Suppressor macrophage treated with lipopolysaccharide for 1 hour (primary cell): Measurements from ENCODE around the gene SLC38A7.
"Not testable (repeated sequence)": the region's sequence is repeated elsewhere in the genome, so short reads cannot be mapped to it uniquely, and the experiment has no call there.

Source experiments
- DNase-seq, 3 donors: peaks; one replicate each; pipeline ENCODE4 v3.0.0-alpha.2; 2020 to 2022

The SLC38A7 gene, protein sequence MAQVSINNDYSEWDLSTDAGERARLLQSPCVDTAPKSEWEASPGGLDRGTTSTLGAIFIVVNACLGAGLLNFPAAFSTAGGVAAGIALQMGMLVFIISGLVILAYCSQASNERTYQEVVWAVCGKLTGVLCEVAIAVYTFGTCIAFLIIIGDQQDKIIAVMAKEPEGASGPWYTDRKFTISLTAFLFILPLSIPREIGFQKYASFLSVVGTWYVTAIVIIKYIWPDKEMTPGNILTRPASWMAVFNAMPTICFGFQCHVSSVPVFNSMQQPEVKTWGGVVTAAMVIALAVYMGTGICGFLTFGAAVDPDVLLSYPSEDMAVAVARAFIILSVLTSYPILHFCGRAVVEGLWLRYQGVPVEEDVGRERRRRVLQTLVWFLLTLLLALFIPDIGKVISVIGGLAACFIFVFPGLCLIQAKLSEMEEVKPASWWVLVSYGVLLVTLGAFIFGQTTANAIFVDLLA

DNA sequence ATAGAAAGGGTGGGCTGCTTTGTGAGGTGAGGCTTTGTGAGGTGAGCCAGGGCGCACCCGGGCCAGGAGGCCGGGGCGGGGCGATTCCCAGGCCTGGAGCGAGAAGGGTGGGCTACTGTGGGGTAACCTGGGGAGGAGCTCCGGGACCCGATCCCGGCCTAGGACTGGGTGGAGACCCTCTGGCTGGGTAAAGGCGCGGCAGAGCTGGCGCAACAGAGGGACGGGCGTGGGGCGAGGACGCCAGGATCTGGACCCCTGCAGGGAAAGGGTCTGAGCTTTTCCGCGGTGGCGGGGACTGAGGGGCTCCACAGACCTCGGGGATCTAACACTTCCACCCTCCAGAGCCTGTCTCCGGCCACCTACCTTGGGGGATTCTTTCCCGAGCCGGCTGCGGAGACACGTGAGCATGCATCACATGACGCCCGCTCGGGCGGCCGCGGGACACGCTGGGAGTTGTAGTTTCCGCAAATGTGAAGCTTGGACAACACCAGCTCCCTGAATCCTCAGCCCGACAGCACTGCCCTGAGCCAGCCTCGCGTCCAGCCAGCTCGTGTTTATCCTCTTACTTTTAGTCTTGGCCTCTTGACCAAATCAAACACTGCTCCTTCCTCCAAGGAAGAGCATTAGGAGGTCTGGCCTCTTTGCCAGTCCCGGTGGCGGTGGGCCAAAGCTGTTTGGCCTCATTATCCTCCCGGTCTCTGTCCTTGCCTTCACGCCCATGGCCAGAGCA is at the start of gene SLC38A7:
SLC38A7 (minus strand) TSS at position 417 of the 730 bp plus-strand sequence. CDS start 4,644 bp downstream, outside the sequence.
- peak; percentile 84 to 91 (median 89) for DNase-seq

DNA sequence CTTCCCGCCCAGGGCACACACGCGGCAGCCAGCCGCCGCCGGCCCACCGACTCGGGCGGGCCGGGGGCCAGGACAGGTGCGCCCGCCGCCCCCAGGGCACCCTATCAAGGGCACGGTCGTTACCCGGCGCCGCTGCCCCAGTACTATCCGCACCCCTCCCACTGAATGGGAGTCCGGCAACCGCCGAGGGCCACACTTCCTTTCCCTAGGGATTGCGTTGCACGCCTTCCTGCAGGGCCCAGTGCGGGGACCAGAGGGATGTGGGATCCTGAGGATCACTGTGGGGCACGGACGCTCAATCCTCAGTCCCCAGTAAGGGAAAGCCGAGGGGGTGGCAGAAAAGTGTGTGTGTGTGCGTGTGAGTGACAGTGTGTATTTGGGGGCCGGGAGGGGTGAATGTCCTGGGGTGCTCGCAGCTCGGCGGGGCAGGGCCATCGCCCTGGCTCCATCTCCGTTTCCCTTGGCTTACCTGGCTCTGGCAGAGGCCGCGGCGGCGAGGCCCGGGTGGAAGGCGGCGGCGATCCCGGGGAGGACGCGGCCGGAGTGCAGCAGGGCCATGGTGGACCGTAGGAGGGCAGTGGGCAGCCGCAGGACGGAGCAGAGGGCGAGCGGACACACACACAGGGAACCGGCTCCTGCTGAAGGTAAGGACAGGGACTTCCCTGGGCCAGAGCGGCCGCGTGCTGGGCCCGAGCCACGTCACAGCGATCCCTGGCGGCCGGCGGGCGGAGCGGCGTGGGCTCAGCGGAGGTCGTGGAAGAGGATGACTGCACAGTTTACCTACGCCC is 49.3 kb upstream of the SLC38A7 start, which contains the start of gene GOT2:
GOT2 (minus strand) TSS at position 646 of the 788 bp plus-strand sequence; CDS start at position 558, 88 bp downstream.
- peak; percentile 81 to 91 (median 87) for DNase-seq

DNA sequence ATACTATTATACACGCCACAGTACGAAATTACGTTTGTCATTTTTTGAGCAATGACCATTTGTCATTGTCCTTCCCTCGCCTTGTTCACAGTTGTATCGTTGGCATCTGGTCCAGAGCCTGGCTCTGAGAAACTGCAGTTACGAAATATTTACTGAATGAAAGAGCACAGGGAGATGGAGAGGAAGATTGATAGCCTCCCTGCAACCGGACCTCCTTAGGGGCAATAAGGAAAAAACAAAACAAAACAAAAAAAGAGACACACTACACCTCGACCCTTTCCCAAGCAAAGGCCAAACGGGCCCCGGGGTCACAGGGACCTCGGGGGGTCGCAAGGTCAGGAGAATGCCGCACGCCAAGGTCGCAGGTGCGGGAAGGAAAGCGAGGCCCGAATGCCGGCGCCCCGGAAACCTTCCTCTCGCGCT is 48.7 kb upstream of the SLC38A7 start:
- DNase-seq: peak in 2 of 3 donors; percentile 2 to 17

DNA sequence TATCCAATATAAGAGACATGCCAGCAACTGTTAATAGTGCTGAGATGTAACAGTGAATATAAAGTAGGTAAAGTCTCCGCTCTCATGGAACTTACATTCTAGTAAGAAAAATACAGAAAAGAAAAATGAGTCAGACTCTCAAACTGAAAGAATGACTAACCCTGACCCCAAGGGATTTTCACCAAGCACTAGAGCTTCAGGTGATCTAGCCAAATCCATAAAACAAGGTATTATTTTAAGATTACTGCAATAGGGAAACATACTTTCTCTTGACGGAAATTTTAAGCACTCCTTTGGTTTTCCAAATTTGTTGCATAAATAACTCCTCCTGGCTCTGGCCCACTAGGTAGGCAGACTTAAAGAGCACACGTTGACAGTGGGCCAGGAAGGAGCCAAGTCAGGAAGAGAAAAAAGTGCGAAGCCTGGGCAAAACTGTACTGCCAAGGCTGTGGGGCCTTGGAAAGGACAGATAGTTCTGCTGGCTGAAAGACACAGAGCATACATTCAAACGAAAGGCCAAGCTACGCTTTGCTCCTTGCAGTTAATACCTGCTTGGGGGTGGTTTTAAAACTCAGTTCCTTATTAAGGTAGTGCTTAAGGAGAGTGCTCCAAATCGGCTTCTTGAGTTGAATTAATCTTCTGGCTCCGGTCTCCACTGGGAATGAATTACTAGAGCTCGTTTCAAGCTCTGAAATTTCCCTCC is 48.1 kb upstream of the SLC38A7 start:
- peak in 1 of 3 donors; percentile 11 for DNase-seq

DNA sequence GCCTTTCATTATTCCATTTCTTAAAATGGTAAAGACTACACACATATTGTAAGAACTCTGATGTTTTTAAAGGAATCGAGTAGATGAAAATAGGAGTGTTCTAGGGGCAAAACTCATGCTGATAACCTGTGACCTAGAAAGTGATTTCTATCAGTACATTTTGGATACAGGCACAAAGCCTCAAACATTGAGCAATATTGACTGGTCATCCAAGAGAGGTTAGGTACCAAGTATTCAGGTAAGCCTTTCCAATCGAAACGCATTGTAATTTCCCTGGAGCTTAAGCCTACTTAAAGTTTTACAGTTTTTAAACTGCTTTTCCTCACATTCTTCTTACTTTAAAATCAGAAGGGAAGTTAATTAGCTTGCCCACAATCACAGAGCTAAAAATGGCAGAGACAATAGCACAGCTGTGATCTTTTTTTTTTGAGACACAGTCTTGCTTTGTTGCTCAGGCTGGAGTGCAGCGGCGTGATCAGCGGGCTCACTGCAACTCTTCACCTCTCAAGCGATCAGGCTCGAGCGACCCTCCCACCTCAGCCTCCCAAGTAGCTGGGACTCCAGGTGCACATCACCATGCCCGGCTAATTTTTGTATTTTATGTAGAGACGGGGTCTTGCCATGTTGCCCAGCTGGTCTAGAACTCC is 46.3 kb upstream of the SLC38A7 start:
- no peak for DNase-seq

DNA sequence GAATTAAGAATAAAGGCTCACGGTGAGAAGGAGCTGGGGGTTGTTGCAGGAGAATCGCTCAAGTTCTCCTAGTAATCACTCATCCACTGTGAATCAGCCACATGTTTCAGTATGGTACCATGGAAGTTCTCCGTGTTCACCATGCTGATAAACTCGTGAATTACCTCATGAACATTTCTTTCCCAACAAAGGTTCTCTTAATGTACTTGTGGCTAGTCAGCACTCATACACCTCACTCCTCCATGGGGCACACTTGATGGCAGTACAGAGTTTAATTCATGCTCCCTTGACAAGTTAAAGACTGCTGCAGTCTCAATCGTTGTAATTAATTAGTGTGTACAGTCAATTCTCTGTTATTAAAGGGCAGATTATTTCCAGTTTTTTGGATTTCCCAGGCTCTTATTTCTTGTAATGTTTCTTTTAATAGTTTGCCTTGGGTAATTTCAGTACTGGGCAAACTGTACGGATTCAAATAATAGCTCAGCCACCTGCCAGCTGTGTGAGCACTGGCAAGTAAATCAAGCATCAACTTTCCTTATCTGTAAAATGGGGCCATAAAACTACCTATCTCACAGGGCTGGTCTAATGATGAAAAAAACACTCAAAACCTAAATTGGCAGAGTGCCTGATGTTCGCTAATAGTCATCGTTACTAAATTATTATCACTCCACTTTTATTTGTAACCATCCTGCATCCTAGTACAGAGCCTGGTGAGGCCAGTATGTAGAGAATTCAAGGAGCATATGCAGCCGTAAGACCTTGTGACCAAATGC is 43.4 kb upstream of the SLC38A7 start:
- DNase-seq: no peak

DNA sequence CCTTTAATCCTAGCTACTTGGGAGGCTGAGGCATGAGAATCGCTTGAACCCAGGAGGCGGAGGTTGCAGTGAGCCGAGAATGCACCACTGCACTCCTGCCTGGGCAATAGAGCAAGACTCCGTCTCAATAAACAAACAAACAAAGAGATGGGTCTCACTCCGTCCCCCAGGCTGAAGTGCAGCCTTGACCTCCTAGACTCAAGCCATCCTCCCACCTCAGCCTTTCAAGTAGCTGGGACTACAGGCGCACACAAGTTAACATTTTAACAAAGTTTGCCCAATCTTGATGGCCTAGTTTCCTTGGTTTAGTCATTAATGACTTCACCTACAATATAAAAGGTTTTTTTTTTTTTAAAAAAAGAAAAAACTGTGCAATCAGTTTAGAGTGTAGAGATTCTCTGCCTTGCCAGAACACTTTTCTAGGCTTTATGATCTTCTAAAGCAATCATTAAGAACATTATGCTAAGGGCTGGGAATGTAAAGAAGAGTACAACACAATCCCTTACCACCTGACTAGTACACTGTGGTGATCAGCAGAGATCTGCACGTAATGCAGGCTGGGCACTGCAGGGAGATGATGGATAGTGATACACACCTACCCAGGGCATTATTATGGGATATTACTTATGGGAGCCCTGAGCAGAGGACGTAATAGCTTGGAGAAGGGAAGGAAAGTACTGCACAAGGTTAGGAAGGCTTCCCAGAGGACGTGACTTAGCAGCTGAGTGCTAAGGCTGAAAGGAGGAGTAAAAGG is 42.6 kb upstream of the SLC38A7 start:
- no peak for DNase-seq

DNA sequence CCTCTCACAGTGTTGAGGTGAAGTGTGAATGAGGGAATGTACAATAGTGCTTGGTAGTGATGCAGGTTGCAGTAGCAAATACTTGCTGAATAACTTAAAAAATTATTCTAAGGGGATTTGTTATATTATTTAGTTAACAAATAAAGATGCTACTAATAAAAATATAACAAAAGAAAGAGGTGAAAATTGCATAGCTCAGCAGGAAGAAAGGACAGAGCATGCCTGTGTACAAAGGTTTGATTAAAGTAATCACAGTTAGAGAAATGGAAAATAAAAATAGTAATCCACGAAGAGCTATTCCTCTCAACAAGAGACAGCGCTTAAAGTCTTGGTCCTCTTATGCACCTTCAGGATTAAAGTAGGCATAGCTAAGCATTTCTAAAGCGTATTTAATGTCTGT is 38.5 kb upstream of the SLC38A7 start:
- DNase-seq: no peak

DNA sequence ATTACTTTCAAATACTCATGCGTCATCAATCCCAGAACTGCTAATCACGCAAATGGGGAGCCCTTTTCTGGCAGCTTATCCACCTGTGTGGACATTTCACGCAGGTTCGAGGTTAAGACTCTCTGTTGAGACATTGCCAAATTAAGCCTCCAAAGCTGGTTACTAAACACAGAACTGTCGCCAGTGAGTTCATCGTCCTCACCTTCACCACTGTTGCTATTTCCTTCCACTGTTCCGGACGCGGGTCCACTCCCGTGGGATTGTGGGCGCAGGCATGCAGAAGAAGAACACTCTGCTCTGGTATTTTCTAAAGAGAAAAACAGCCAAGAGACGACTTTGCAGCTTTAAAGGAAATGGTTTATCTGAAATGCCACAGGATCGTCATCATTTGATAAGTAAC is 33.4 kb upstream of the SLC38A7 start:
- DNase-seq: no peak

DNA sequence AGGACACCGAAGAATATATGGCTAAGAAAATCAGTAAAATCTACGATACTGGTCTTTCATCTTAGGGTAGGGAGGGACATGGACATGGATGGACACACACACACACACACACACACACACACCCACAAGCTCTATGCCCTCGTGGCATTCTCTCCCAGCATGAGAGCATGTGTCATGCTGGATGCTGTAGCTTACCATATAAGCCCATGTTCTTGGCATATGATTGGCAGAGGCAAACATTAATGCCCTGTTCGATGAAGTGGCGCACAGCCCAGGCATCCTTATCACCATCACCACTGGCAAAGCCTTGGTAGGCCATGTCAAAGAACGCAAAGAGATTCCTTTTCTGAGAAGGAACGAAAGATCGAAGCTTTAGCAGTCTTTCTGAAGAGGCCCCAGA is 31.9 kb upstream of the SLC38A7 start:
- DNase-seq: no peak

DNA sequence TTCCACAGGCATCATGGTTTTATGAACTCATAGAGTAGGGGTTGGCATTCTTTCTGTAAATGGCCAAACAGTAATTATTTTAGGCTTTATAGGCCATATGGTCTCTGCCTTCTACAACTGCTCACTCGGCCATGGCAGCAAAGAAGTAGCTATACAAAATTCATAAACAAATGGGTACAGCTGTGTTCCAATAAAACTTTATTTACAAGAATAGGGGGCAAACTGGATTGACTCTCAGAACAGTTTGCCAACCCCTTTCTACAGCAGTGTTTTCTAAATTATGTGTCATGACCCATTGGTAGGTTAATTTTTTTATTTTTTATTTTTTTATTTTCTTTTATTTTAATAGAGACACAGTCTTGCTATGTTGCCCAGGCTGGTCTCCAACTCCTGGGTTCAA is 29.2 kb upstream of the SLC38A7 start:
- no peak for DNase-seq

DNA sequence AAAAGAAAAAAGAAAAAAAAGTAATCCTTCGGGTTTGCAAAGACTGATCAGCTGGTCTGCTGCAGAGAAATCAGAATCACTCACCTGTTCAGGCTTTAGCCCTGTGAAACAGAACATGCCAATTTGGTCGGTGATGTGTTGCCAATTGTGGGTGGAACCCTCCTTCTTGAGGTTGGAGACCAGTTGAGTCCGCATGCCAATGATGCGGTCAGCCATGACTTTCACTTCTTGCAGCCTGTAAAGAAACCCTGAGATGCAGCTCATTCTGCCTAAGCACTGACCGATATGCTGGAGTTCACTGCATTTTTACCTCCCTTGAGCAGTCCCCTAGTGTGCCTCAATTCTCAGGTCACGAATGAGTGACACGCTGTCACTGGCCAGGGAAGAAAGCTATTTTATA is 24.8 kb upstream of the SLC38A7 start:
- DNase-seq: no peak

DNA sequence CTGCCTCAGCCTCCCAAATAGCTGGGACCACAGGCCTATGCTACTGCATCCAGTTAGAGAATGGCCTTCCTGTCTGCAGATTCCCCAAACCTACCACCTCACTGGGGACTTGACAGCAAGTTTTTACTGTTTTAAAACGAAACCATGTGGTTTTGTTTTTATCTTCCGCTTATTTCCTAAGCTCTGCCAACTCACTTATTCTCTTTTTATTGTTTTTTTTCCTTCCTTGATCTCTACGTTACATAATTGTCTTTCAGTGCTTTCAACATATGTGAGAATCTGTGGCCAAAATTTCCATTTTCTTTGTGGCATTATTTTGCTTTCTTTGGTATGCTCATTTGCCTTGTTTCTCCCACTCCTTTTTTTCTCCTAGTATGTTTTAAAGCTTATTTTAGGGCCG is 14.6 kb upstream of the SLC38A7 start:
- peak; percentile 34 to 62 (median 50) for DNase-seq

DNA sequence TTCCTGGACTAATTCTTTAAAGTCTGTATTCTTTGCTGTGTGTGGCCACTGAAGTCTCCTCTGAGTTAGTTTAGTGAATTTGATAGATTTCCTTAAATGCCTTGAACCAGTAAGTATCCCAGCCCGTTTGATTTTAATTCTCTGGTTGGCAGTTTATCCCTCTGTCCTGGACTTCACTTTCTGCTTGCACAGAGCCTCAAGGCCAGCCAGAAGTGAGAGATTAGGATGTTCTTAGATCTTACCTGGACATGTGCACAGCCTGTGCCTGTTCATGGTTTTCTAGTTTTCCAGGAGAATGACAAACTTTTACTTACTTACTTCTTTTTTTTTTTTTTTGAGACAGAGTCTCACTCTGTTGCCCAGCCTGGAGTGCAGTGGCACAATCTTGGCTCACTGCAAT is 10.8 kb upstream of the SLC38A7 start:
- DNase-seq: no peak

DNA sequence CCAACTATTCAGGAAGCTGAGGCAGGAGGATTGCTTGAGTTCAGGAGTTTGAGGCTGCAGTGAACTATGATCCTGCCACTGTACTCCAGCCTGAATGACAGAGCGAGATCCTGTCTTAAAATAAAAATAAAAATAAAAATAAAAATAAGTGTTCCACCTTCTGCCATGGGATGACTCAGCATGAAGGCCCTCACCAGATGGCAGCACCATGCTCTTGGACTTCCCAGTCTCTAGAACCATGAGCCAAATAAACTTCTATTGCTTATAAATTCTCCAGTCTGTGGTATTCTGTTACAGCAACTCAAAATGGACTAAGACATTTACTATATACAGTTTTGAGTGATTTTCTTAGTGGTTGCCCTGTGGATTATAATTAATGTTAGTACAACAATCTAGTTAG is 7.9 kb upstream of the SLC38A7 start:
- no peak for DNase-seq

DNA sequence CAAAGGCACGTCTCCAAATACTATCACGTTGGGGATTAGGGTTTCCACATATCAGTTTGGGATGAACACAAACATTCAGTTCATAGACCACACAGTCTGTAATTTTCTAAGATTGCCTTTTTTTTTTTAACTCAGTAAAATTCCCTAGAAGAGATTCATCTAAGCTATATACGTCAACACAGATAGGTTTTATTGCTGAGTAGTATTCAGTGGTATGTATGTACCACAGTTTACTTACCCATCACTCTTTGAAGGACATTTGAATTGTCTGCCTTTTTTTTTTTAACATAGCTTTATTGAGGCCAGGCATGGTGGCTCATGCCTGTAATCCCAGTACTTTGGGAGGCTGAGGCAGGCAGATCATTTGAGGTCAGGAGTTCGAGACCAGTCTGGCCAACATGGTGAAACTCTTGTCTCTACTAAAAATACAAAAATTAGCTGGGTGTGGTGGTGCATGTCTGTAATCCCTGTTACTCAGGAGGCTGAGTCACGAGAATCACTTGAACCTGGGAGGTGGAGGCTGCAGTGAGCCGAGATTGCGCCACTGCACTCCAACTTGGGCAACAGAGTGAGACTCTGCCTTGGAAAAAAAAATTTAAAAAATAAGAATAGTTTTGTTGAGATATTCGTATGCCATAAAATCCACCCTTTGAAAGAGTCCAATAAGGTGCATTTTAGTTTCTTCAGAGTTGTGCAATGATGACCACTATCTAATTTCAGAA is 2.6 kb upstream of the SLC38A7 start:
- DNase-seq: not testable (repeated sequence)

DNA sequence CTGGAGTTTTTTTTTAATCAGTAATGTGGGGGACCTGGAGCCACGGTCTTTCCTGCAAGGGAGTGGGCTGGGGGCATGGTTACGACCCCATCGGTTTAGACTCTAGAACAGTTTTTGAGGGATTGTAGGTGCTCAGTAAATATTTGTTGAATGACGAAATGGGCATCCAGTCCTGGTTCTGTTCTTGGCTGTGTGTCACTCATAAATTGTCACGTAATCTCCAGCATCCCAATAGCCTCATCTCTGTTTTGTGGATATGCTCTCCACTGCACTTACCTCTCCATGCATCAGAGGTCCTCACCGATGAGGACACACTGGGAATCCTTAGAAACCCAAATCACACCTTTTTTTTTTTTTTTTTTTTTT is 497 bp upstream of the SLC38A7 start:
- DNase-seq: no peak

DNA sequence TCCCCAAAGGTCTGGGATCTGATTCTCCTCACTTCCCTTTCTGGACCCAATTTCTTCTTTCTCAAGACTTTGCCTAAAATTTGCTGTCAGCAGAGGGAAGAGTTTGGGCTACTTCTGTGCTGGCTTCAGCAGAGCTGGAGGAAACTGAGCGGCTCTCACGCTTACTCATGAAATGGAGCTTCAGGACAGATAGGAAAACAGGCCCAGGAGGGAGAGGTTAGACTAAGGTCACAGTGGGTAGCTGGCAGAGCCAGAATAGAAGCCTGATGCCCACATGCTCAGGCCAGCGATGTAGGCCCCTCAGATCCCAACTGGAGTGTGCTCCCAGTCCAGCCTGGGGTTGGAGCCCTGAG is 593 bp downstream of the SLC38A7 start:
- DNase-seq: peak; percentile 58 to 64 (median 63)

DNA sequence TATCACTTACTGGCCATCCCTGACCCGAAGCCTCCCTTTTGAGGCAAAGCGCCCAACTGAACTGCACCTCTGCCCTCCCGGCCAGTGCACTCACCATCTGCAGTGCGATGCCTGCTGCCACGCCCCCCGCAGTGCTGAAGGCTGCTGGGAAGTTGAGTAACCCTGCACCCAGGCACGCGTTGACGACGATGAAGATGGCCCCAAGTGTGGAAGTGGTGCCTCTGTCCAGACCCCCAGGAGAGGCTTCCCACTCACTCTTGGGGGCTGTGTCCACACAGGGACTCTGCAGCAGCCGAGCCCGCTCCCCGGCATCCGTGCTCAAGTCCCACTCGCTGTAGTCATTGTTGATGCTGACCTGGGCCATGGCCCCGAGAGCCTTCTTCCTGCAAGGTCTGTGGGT is 4.8 kb downstream of the SLC38A7 start:
- no peak for DNase-seq

DNA sequence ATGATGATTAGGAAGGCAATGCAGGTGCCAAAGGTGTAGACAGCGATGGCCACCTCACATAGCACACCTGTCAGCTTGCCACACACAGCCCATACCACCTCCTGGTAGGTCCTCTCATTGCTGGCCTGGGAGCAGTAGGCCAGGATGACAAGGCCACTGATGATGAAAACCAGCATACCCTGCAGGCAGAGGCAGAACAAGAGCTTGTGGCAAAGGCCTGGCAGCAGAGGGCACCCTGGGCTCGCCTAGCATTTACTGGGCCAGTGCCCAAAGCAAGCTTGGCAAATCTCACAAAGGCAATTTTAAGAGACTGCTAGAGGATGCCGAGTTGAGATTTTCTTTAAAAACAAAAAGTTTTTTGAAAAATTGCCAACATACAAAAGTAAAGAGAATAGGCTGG is 5.9 kb downstream of the SLC38A7 start:
- DNase-seq: peak in 1 of 3 donors; percentile 17
